ENCODE results near the gene LRRC61. TPM values are rescaled to one million over a fixed set of nuclear protein-coding genes. Genes with fewer than 3 reads are reported as not detected.

LRRC61 gene
- total and polyA plus RNA-seq, 10 donors: 4.2 to 21.7 (median 11.4) TPM

DNA sequence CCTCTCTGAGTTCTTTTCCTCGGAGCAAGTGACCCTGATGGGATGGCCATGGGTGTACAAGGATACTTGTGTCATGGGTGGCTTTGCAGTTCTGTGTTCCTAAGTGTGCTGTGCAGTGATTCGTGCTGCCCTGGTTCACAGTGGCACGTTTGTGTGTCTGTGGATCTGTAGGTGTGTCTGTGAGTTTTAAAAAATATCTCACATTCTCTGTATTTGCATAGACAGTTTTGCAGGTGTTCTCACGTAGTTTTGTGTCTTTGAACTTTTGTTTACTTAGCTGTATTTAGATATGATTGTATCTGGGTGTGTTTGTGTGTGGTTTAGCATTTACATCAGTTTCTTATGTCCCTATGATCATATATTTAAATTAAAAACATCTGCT, 59.7 kb downstream of the LRRC61 start:
- H3K36me3 ChIP-seq: peaks cover 0 to 10% (median 0%) of the 10 kb centered on the region in 6 donors
- WGBS, 5 donors: 70 to 85% (median 76%) methylated on average over 4 of the region's 4 CpGs
- no peak for DNase-seq

DNA sequence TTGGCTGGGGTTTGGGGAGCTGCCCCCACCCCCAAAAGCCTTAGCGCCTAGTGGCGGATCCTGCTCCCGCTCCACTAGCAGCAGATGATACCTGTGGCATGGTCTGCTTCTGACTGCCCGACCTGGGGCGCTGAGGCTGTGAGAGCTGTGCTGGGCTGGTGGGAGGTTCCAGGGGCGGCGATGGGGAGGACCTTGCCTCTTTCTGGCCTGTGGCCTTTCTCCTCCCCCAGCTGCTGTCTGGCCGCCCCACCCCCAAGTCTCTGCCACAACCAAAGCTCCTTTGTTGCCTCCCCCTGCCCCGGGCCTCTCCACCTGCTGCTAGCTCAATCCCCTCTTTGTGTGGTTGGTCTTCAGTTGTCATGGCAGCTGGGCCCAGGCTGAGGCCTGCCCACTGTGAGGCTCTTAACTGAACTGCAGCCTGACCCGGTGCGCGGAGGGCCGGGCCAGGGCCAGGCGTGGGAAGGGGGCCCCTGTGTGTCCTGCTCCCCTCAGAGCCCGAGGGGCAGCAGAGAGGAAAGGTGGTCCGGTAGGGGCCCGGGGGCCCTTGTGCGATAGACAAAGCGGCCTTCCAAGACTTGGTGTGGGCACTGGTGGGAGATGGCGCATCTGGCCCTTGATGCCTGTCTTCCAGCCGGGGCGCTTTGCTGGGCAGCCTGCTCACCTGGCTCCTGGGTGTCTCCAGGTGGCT, 60.7 kb downstream of the LRRC61 start:
- H3K27ac ChIP-seq: peak overlapping the region in 3 of 8 donors; percentile 24 to 54 (median 28)
- TF ChIP-seq, protein P1, sequence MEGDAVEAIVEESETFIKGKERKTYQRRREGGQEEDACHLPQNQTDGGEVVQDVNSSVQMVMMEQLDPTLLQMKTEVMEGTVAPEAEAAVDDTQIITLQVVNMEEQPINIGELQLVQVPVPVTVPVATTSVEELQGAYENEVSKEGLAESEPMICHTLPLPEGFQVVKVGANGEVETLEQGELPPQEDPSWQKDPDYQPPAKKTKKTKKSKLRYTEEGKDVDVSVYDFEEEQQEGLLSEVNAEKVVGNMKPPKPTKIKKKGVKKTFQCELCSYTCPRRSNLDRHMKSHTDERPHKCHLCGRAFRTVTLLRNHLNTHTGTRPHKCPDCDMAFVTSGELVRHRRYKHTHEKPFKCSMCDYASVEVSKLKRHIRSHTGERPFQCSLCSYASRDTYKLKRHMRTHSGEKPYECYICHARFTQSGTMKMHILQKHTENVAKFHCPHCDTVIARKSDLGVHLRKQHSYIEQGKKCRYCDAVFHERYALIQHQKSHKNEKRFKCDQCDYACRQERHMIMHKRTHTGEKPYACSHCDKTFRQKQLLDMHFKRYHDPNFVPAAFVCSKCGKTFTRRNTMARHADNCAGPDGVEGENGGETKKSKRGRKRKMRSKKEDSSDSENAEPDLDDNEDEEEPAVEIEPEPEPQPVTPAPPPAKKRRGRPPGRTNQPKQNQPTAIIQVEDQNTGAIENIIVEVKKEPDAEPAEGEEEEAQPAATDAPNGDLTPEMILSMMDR (IDR thresholded peaks at IDR 0.05 in 8 of 11, conservative IDR thresholded peaks at IDR 0.05 in 3 of 11): no peak
- no peak for TF ChIP-seq POLR2A (IDR thresholded peaks at IDR 0.05)
- TF ChIP-seq POLR2AphosphoS5 (IDR thresholded peaks at IDR 0.05): no peak
- intact Hi-C loops (cut with DNase I; ENCODE audit: low total_unique reads): no loop called here
- peaks cover 6 to 61% (median 33%) of the 10 kb centered on the region in 6 donors for H3K4me1 ChIP-seq
- no peak for DNase-seq
- H3K27me3 ChIP-seq (replicated peaks in 1 of 7): no peaks in the 10 kb centered on the region
- no peaks in the 10 kb centered on the region for H3K9me3 ChIP-seq
- WGBS, 5 donors: 84 to 94% (median 87%) methylated on average over 17 to 22 of the region's 22 CpGs
- no peak overlapping the region for H3K4me3 ChIP-seq
- H3K36me3 ChIP-seq: peaks cover 0 to 10% (median 0%) of the 10 kb centered on the region in 6 donors

More for the DNA sequence above, 59.7 kb downstream of the LRRC61 start:
- peak overlapping the region in 1 of 8 donors; percentile 38 for H3K27ac ChIP-seq
- no peaks in the 10 kb centered on the region for H3K27me3 ChIP-seq (replicated peaks in 1 of 7)
- intact Hi-C loops (cut with DNase I; ENCODE audit: low total_unique reads): no loop called here
- peaks cover 11 to 65% (median 42%) of the 10 kb centered on the region in 6 donors for H3K4me1 ChIP-seq
- no peak overlapping the region for H3K4me3 ChIP-seq
- TF ChIP-seq POLR2AphosphoS5 (IDR thresholded peaks at IDR 0.05) (no peak), POLR2A (IDR thresholded peaks at IDR 0.05) (no peak)
- TF ChIP-seq, protein P1 (IDR thresholded peaks at IDR 0.05 in 8 of 11, conservative IDR thresholded peaks at IDR 0.05 in 3 of 11): no peak
- H3K9me3 ChIP-seq: no peaks in the 10 kb centered on the region

DNA sequence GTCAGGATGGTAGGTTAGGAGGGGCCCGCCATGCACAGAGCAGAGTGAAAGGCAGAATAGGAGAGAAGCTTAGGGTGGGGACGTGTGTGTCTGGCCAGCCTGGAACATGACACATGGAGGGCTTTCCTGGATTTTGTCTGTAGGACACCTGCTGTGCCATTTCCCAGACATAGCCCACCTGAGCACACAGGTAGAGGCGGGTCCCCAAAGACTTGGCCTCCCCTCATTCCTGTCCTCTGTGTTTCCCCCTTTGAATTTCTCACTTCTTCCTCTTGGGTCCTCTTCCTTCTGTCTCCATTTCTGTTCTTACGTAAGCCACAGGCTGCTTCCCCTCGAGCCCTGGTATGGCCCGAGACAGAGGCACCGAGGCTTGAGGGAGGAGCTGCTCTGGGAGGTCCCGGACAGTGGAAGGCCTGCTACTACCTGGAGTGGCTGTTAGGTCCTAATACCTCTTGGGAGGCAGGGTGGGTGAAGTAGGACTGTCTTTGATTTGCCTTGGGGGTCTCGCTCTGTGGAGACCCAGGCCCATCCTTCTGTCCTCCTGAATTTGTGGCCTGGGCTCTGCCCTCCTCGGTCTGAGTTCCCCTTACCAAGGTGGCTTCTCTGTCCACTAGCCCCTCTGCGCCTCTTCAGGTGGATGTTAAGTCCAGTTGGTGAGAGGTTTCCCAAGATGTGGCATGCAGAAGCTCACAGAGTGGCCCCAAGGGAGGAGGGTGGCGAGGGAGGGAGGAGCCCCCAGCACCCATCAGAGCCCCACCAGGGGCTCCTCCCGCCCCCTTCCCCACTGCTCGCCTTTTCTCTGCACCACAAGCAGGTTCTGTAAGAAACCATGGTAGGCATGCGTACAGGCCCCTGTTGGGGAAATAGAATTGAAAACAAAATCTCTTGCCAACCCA, 61.5 kb downstream of the LRRC61 start:
- intact Hi-C loops (cut with DNase I; ENCODE audit: low total_unique reads): no loop called here
- H3K4me3 ChIP-seq: no peak overlapping the region
- 67 to 81% (median 74%) methylated on average over 15 of the region's 15 CpGs for WGBS, 5 donors
- peak overlapping the region in 4 of 8 donors; percentile 9 to 54 (median 26) for H3K27ac ChIP-seq
- TF ChIP-seq, protein P1 (IDR thresholded peaks at IDR 0.05 in 8 of 11, conservative IDR thresholded peaks at IDR 0.05 in 3 of 11): no peak
- TF ChIP-seq POLR2A (IDR thresholded peaks at IDR 0.05) (no peak), POLR2AphosphoS5 (IDR thresholded peaks at IDR 0.05) (no peak)
- peaks cover 0 to 16% (median 0%) of the 10 kb centered on the region in 6 donors for H3K36me3 ChIP-seq
- no peak for DNase-seq
- H3K9me3 ChIP-seq: no peaks in the 10 kb centered on the region
- no peaks in the 10 kb centered on the region for H3K27me3 ChIP-seq (replicated peaks in 1 of 7)
- H3K4me1 ChIP-seq: peaks cover 6 to 65% (median 29%) of the 10 kb centered on the region in 6 donors
